Measurements from ENCODE around the gene SKIDA1. TPM values are rescaled to one million over a fixed set of nuclear protein-coding genes. Genes with fewer than 3 reads are reported as not detected.

SKIDA1 gene
- 1.3 to 1.9 TPM (median 1.6 TPM) in 5 replicates for total RNA-seq (2022; extraction: Qiagen RNA extraction; ENCODE audit: low read depth)

DNA sequence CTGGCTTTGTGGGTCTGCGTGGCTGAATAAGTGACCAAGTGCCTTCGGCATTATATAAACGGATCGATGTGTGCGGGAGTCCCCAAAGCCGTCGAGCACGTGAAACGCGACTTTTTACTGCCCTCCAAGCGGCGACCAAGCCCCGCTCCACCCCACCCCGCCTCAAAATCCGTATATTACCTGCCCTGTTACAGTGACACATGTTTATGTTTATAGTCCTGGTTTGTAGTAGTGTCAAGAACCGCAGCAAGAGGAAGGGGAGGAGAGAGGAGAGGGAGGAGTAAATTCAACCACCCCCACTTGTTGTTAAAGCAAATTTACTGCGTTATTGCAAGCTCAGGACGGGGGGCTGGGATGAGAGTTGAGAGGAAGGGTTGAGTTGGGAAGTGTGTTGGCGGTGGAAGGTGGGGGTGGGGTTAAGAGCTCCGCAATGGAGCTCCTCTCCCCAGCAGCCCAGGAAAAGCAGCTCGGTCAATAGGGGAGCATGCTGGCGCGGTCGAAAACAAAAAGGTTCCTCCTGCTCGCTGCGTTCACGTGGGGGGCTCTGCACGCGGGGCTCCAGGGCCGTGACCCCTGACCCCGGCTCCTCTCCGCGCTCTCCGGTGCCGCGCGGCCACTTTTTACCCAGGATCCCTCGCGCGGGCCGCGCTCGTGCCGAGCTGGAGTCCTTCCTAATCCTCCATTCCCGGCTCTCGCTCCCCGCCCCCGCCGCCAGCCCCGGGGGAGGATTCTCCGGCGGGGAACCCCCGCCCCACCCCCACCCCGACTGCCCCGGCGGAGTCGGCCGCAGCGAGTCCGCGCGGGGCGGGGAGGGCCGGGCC, at the start of gene SKIDA1:
Gene SKIDA1, minus strand, starts transcription at position 316 of the 821 bp plus-strand sequence. CDS start 7,860 bp downstream, outside the sequence.

GRCh38 chr10:21533467-21534279, 8.2 kb upstream of the SKIDA1 start, which contains the start of gene MLLT10:
Gene MLLT10 (plus strand): TSS chr10:21534232. CDS start chr10:21534645, 413 bp downstream.

Other genes starting within 250 kb of the SKIDA1 start
- gene MLLT10, start 8.6 kb upstream of the SKIDA1 start, total RNA-seq (2022; extraction: Qiagen RNA extraction; ENCODE audit: low read depth) = 27.0 to 37.4 TPM (median 34.8 TPM) in 5 replicates

All from A549 treated with DMSO at 1 μM for 4 hours (cell line).